OCI-LY7 (cell line): Measurements from ENCODE around the gene FGFBP1. TPM values are rescaled to one million over a fixed set of nuclear protein-coding genes. Genes with fewer than 3 reads are reported as not detected.

Experiments
- BruUV-seq: library from RNA; stranded (reverse); fragments of 400-500 nt; replicated peaks from 2 replicates; lab custom pipeline; 2021; lab: Mats Ljungman, UMichigan
- CTCF ChIA-PET: fragments of 300-600 bp; sonication (Branson Sonifier 250); formaldehyde crosslinking; loops from one replicate; lab custom pipeline; 2022; ENCODE audit warnings: antibody characterized with exemption; ENCODE audit not compliant: unreplicated experiment; lab: Charles Lee
- POLR2A ChIA-PET: fragments of 300-600 bp; sonication (Branson Sonifier 250); formaldehyde crosslinking; loops from one replicate; lab custom pipeline; 2022; ENCODE audit warnings: antibody characterized with exemption; lab: Charles Lee
- DNase-seq: peaks from one replicate; pipeline ENCODE4 v3.0.0-alpha.2; 2015; ENCODE audit warnings: low spot score
- H2AFZ ChIP-seq: fragments of 200-600 bp; sonication (generic), shearing (Covaris generic); 2 replicates; pipeline ENCODE4 v1.6.1; 2014; ENCODE audit warnings: mild to moderate bottlenecking, antibody characterized with exemption, low read length, moderate library complexity
- H3K27ac ChIP-seq: fragments of 200-600 bp; sonication (generic); 2 replicates; pipeline ENCODE4 v1.5.1; 2014; ENCODE audit warnings: mixed run types, low read depth, mild to moderate bottlenecking, moderate library complexity, low read length, inconsistent platforms; ENCODE audit not compliant: poor library complexity, severe bottlenecking
- H3K36me3 ChIP-seq: fragments of 200-600 bp; sonication (generic); 2 replicates; pipeline ENCODE4 v1.6.1; 2014; ENCODE audit warnings: mild to moderate bottlenecking, antibody characterized with exemption, low read length, moderate library complexity, mixed read lengths; ENCODE audit not compliant: insufficient read depth
- H3K4me1 ChIP-seq: fragments of 200-600 bp; sonication (generic); 2 replicates; pipeline ENCODE4 v1.5.1; 2014; ENCODE audit warnings: mild to moderate bottlenecking, low read length; ENCODE audit not compliant: insufficient read depth, poor library complexity, severe bottlenecking
- H3K4me2 ChIP-seq: fragments of 200-600 bp; sonication (generic); 2 replicates; pipeline ENCODE4 v1.6.1; 2014; ENCODE audit warnings: mild to moderate bottlenecking, low read length
- H3K4me3 ChIP-seq: fragments of 200-600 bp; sonication (generic); 2 replicates; pipeline ENCODE4 v1.5.1; 2014; ENCODE audit warnings: mild to moderate bottlenecking, low read depth, low read length; ENCODE audit not compliant: poor library complexity, severe bottlenecking
- H3K79me2 ChIP-seq: fragments of 200-600 bp; sonication (generic); 2 replicates; pipeline ENCODE4 v1.6.1; 2016; ENCODE audit warnings: low read depth, mild to moderate bottlenecking, low read length, moderate library complexity, mixed read lengths; ENCODE audit not compliant: insufficient read depth
- H3K9me2 ChIP-seq: fragments of 200-600 bp; sonication (generic); 2 replicates; pipeline ENCODE4 v1.6.1; 2016; ENCODE audit warnings: mild to moderate bottlenecking, low read length, mixed read lengths; ENCODE audit not compliant: insufficient read depth
- H3K9me3 ChIP-seq: fragments of 200-600 bp; sonication (generic); 2 replicates; pipeline ENCODE4 v1.6.1; 2014; ENCODE audit warnings: mild to moderate bottlenecking, mixed run types, low read length, mixed read lengths
- H4K20me1 ChIP-seq: fragments of 200-600 bp; sonication (generic); 2 replicates; pipeline ENCODE4 v1.6.1; 2014; ENCODE audit warnings: mild to moderate bottlenecking, antibody characterized with exemption, low read length, moderate library complexity, mixed read lengths; ENCODE audit not compliant: insufficient read depth
- EZH2phosphoT487 ChIP-seq: fragments of 200-600 bp; sonication (generic); IDR thresholded peaks from 2 replicates; pipeline ENCODE4 v1.6.1; 2018; ENCODE audit warnings: low read depth, borderline replicate concordance, mild to moderate bottlenecking, mixed run types, antibody characterized with exemption, low read length, moderate library complexity, mixed read lengths
- intact Hi-C: fragments of 100-400 bp; cut with micrococcal nuclease; formaldehyde crosslinking; loops from one replicate; pipeline ENCODE4 v1.10.0; 2022; ENCODE audit not compliant: unreplicated experiment
- total RNA-seq, 2 experiments: library from RNA; depleted of rRNA in 1 of 2; stranded (reverse); fragments of >200 nt in 1 of 2; shearing (Covaris generic) in 1 of 2; gene quantifications; 2 replicates each; pipeline ENCODE4 v1.2.3, GENCODE V29; 2014 to 2022
- TF ChIP-seq, protein P1 (sequence below): fragments of 200-600 bp; sonication (generic); conservative IDR thresholded peaks from 2 replicates; pipeline ENCODE4 v1.5.1; 2014; ENCODE audit warnings: mild to moderate bottlenecking, antibody characterized with exemption, low read length, moderate library complexity, mixed read lengths

The FGFBP1 gene
- total RNA-seq, 2 experiments from 2014 or later = not detected

DNA sequence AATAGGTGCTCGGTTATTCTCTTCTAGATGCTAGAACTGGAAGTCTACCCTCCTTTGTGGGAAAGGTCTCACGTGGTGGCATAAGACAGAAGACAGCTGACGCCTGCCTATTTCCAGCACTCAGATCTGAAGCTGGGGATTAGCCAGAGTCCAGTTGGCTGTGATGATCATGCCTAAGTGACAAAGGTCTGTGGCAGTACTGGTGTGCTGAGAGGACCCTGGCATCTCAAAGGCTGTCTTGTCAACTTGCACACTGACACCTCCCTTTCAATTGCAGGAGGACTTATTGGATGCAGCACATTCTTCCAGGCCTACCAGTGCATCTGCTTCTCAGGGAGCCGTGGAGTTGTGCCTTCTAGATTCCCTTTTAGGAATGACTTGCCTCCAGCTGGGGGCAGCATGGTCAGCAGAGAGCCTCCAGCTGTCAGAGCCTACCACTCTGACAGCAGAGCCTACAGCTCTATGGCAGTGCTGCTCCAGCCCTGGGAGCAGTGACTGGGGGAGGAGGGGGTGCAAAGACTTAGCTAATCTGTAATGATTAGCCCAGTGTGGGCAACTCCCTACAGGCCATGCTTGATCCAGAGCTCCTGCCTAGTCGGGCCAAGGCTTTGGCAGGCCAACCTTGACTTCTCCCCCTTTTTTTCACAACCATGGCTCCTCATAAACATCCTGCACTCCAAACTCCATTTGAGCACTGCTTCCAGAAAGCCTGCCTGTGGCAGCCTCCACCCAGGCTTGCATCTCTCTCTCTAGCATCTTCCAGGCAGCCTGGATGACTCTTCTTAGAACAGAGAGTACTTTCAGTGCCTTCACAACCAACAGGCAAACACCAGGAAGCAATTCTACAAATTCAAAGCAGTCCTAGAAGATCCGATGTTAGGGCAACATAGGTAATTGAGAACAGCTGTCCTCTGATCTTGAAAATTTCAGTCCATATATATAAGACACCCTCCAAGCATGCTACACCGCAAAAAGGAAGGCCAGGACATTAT lies 38.2 kb upstream of the FGFBP1 start:
- no peaks in the 10 kb centered on the region for H3K4me1 ChIP-seq
- no peaks in the 10 kb centered on the region for H4K20me1 ChIP-seq
- H3K4me3 ChIP-seq = no peak overlapping the region
- no peak for TF ChIP-seq EZH2phosphoT487
- TF ChIP-seq, protein P1, sequence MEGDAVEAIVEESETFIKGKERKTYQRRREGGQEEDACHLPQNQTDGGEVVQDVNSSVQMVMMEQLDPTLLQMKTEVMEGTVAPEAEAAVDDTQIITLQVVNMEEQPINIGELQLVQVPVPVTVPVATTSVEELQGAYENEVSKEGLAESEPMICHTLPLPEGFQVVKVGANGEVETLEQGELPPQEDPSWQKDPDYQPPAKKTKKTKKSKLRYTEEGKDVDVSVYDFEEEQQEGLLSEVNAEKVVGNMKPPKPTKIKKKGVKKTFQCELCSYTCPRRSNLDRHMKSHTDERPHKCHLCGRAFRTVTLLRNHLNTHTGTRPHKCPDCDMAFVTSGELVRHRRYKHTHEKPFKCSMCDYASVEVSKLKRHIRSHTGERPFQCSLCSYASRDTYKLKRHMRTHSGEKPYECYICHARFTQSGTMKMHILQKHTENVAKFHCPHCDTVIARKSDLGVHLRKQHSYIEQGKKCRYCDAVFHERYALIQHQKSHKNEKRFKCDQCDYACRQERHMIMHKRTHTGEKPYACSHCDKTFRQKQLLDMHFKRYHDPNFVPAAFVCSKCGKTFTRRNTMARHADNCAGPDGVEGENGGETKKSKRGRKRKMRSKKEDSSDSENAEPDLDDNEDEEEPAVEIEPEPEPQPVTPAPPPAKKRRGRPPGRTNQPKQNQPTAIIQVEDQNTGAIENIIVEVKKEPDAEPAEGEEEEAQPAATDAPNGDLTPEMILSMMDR = no peak
- H3K9me2 ChIP-seq = no peaks in the 10 kb centered on the region
- CTCF ChIA-PET = no interaction called here
- POLR2A ChIA-PET = interaction anchor here (0.7 kb wide), 1 partner anchor 405 kb away, joined by 3 read pairs; no protein-coding TSS in a partner anchor
- no peaks in the 10 kb centered on the region for H3K36me3 ChIP-seq
- no peaks in the 10 kb centered on the region for H3K79me2 ChIP-seq
- no peak overlapping the region for H2AFZ ChIP-seq
- no peaks in the 10 kb centered on the region for H3K9me3 ChIP-seq
- no TSS peak for BruUV-seq
- DNase-seq = no peak
- no peak overlapping the region for H3K27ac ChIP-seq
- no peak overlapping the region for H3K4me2 ChIP-seq
- intact Hi-C loops = no loop called here

GRCh38 chr4:15971068-15971801 lies 32.7 kb upstream of the FGFBP1 start:
- no peak overlapping the region for H2AFZ ChIP-seq
- H3K4me2 ChIP-seq = no peak overlapping the region
- BruUV-seq = no TSS peak
- DNase-seq = no peak
- no peak overlapping the region for H3K4me3 ChIP-seq
- no peaks in the 10 kb centered on the region for H3K4me1 ChIP-seq
- no peaks in the 10 kb centered on the region for H3K9me2 ChIP-seq
- no peak for TF ChIP-seq EZH2phosphoT487
- TF ChIP-seq, protein P1 = no peak
- H3K27ac ChIP-seq = no peak overlapping the region
- no peaks in the 10 kb centered on the region for H4K20me1 ChIP-seq
- ChIA-PET POLR2A (interaction anchor here (0.7 to 1.4 kb wide), 2 partner anchors 19 to 25 kb away, joined by 3 to 5 read pairs; no protein-coding TSS in a partner anchor), CTCF (no interaction called here)
- no peaks in the 10 kb centered on the region for H3K9me3 ChIP-seq
- no peaks in the 10 kb centered on the region for H3K79me2 ChIP-seq
- no peaks in the 10 kb centered on the region for H3K36me3 ChIP-seq
- intact Hi-C loops = no loop called here
